Osteocyte (in vitro differentiated cells): ENCODE data around the gene DOCK8. TPM values are rescaled to one million over a fixed set of nuclear protein-coding genes. Genes with fewer than 3 reads are reported as not detected.

Experiments used
- DNase-seq: peaks from one replicate; pipeline ENCODE4 v3.0.0; 2021; ENCODE audit warnings: mixed read lengths; ENCODE audit not compliant: unreplicated experiment; ENCODE audit errors: extremely low spot score
- H3K27ac Mint-ChIP-seq: one replicate; pipeline ENCODE4 v1.8.0; 2021; ENCODE audit warnings: mild to moderate bottlenecking, mixed read lengths; ENCODE audit not compliant: unreplicated experiment
- H3K27me3 Mint-ChIP-seq: one replicate; pipeline ENCODE4 v1.8.0; 2021; ENCODE audit warnings: mixed read lengths; ENCODE audit not compliant: unreplicated experiment
- H3K36me3 Mint-ChIP-seq: one replicate; pipeline ENCODE4 v1.8.0; 2021; ENCODE audit warnings: mixed read lengths; ENCODE audit not compliant: unreplicated experiment
- H3K4me1 Mint-ChIP-seq: one replicate; pipeline ENCODE4 v1.8.0; 2021; ENCODE audit warnings: mixed read lengths; ENCODE audit not compliant: unreplicated experiment
- H3K4me3 Mint-ChIP-seq: one replicate; pipeline ENCODE4 v1.8.0; 2021; ENCODE audit warnings: mild to moderate bottlenecking, moderate library complexity, mixed read lengths; ENCODE audit not compliant: unreplicated experiment
- H3K9me3 Mint-ChIP-seq: one replicate; pipeline ENCODE4 v1.8.0; 2021; ENCODE audit warnings: mixed read lengths; ENCODE audit not compliant: unreplicated experiment
- total RNA-seq: library from RNA; stranded (reverse); gene quantifications from 2 replicates; pipeline ENCODE4 v1.2.1, GENCODE V29; 2021
- TF ChIP-seq, protein P1 (sequence below): fragments of 200-600 bp; sonication (generic); IDR thresholded peaks from 2 replicates; pipeline ENCODE4 v1.5.0; 2021; ENCODE audit warnings: antibody characterized with exemption, mild to moderate bottlenecking, moderate library complexity

DOCK8 gene
- total RNA-seq, 1 donor from 2014 or later: not detected

DNA sequence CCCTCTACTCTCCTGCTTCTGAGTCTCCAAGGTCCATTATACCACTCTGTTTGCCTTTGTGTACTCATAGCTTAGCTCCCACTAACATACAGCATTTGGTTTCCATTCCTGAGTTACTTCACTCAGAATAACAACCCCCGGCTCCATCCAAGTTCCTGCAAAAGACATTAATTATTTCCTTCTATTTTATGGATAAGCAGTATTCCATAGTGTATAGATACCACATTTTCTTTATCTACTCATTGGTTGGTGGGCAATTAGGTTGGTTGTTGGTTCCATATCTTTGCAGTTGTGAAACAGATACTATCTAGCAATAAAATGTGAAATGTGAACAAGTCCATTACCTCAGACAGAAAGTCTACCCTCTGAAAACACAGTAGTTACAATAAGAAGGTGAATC is 110.3 kb downstream of the DOCK8 start:
- DNase-seq: no peak
- Mint-ChIP-seq H3K27me3 (no peaks in the 10 kb centered on the region), H3K4me1 (no peaks in the 10 kb centered on the region), H3K4me3 (no peak overlapping the region), H3K27ac (no peak overlapping the region), H3K9me3 (no peaks in the 10 kb centered on the region), H3K36me3 (no peaks in the 10 kb centered on the region)
- TF ChIP-seq, protein P1, sequence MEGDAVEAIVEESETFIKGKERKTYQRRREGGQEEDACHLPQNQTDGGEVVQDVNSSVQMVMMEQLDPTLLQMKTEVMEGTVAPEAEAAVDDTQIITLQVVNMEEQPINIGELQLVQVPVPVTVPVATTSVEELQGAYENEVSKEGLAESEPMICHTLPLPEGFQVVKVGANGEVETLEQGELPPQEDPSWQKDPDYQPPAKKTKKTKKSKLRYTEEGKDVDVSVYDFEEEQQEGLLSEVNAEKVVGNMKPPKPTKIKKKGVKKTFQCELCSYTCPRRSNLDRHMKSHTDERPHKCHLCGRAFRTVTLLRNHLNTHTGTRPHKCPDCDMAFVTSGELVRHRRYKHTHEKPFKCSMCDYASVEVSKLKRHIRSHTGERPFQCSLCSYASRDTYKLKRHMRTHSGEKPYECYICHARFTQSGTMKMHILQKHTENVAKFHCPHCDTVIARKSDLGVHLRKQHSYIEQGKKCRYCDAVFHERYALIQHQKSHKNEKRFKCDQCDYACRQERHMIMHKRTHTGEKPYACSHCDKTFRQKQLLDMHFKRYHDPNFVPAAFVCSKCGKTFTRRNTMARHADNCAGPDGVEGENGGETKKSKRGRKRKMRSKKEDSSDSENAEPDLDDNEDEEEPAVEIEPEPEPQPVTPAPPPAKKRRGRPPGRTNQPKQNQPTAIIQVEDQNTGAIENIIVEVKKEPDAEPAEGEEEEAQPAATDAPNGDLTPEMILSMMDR: no peak

- TF ChIP-seq, protein P1: no peak
- Mint-ChIP-seq H3K4me3 (no peak overlapping the region), H3K4me1 (no peaks in the 10 kb centered on the region), H3K27ac (no peak overlapping the region), H3K27me3 (no peaks in the 10 kb centered on the region), H3K36me3 (no peaks in the 10 kb centered on the region), H3K9me3 (no peaks in the 10 kb centered on the region)
- DNase-seq: no peak
Measured at GRCh38 chr9:326667-327066, 112.0 kb downstream of the DOCK8 start.

DNA sequence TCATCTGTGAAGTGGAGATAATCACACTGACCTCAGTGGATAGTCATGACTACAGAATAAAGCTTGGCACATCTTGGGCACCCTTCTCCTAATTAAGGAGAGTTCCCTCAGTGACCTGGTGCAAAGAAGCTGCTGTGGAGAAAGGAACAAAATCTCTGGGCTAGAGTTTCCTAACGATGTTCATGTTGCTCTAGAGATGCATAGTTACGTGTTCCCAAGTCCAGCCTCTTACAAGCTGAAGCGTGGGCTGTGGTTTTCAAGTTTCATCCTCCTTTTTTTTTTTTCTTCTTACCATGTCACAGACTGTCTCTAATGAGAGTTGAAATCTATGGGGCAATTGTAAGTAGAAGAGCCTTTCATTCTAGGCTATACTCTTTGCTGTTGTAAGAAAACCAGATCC is 113.8 kb downstream of the DOCK8 start:
- H3K27me3 Mint-ChIP-seq: no peaks in the 10 kb centered on the region
- no peaks in the 10 kb centered on the region for H3K4me1 Mint-ChIP-seq
- TF ChIP-seq, protein P1: no peak
- no peaks in the 10 kb centered on the region for H3K36me3 Mint-ChIP-seq
- no peak overlapping the region for H3K4me3 Mint-ChIP-seq
- H3K27ac Mint-ChIP-seq: no peak overlapping the region
- no peak for DNase-seq
- no peaks in the 10 kb centered on the region for H3K9me3 Mint-ChIP-seq

DNA sequence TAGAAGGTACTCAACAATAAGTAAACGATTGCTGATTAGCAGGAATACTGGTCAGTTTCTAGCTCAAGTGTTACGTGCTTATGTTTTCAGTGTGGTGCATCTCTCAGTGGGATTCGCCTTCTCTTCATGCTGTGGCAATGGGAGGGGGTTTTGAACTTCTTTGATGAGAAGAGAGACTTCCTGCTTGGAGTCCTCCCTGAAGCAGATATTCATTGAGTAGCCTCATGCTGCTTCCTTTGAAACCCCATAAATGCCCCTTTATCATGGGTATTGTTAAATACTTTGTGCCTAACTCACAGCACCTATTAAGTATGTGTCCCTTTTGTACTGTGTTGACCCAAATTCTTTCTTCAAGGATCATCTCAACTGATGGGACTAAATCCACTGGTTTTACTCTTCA is 116.5 kb downstream of the DOCK8 start:
- no peaks in the 10 kb centered on the region for H3K9me3 Mint-ChIP-seq
- no peak overlapping the region for H3K27ac Mint-ChIP-seq
- TF ChIP-seq, protein P1: no peak
- no peaks in the 10 kb centered on the region for H3K4me1 Mint-ChIP-seq
- no peak overlapping the region for H3K4me3 Mint-ChIP-seq
- no peaks in the 10 kb centered on the region for H3K36me3 Mint-ChIP-seq
- no peak for DNase-seq
- H3K27me3 Mint-ChIP-seq: no peaks in the 10 kb centered on the region

GRCh38 chr9:335373-335772 is 120.7 kb downstream of the DOCK8 start:
- Mint-ChIP-seq H3K9me3 (no peaks in the 10 kb centered on the region), H3K36me3 (no peaks in the 10 kb centered on the region), H3K27me3 (no peaks in the 10 kb centered on the region), H3K27ac (no peak overlapping the region), H3K4me1 (no peaks in the 10 kb centered on the region), H3K4me3 (no peak overlapping the region)
- DNase-seq: no peak
- TF ChIP-seq, protein P1: no peak
